ENCODE data around the gene TRIM41. TPM values are rescaled to one million over a fixed set of nuclear protein-coding genes. Genes with fewer than 3 reads are reported as not detected.
A peak's percentile ranks its signal among the peaks of the same experiment; 100 is the strongest.

The TRIM41 gene
- total and polyA plus RNA-seq, 2 of the 13 experiments (the other 11 are each of a cell fraction or from before 2014, with no cell fraction given), result 10.2 to 16.7 TPM

- TF ChIP-seq ZNF407 (CRISPR knock-in tag; IDR thresholded peaks at IDR 0.05; ENCODE audit: not compliant biosample characterization) (no peak), ZNF549 (CRISPR knock-in tag; IDR thresholded peaks at IDR 0.05) (no peak), ZNF703 (CRISPR knock-in tag; IDR thresholded peaks at IDR 0.05; ENCODE audit: borderline replicate concordance) (0 out of 2 replicates have a peak, but pooled peaks have one; percentile 48), POGZ (CRISPR knock-in tag; IDR thresholded peaks at IDR 0.05) (no peak), BATF2 (CRISPR knock-in tag; IDR thresholded peaks at IDR 0.05) (no peak), PHF20 (CRISPR knock-in tag; IDR thresholded peaks at IDR 0.05) (no peak), ZNF329 (CRISPR knock-in tag; IDR thresholded peaks at IDR 0.05; ENCODE audit: low read depth) (peak; percentile 54; the same call in 1 of the 2 replicates), UBTF (CRISPR knock-in tag; IDR thresholded peaks at IDR 0.05) (peak; percentile 29; the same call in 1 of the 2 replicates), ZNF543 (CRISPR knock-in tag; IDR thresholded peaks at IDR 0.05) (no peak), ZC3H4 (CRISPR knock-in tag; IDR thresholded peaks at IDR 0.05; ENCODE audit: borderline replicate concordance) (no peak), ZBTB38 (CRISPR knock-in tag; IDR thresholded peaks at IDR 0.05) (no peak), ZKSCAN8 (CRISPR knock-in tag; IDR thresholded peaks at IDR 0.05; ENCODE audit: borderline replicate concordance) (no peak), ZNF256 (CRISPR knock-in tag; conservative IDR thresholded peaks at IDR 0.05) (no peak)
- TF ChIP-seq, protein P1, sequence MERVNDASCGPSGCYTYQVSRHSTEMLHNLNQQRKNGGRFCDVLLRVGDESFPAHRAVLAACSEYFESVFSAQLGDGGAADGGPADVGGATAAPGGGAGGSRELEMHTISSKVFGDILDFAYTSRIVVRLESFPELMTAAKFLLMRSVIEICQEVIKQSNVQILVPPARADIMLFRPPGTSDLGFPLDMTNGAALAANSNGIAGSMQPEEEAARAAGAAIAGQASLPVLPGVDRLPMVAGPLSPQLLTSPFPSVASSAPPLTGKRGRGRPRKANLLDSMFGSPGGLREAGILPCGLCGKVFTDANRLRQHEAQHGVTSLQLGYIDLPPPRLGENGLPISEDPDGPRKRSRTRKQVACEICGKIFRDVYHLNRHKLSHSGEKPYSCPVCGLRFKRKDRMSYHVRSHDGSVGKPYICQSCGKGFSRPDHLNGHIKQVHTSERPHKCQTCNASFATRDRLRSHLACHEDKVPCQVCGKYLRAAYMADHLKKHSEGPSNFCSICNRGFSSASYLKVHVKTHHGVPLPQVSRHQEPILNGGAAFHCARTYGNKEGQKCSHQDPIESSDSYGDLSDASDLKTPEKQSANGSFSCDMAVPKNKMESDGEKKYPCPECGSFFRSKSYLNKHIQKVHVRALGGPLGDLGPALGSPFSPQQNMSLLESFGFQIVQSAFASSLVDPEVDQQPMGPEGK (CRISPR knock-in tag; IDR thresholded peaks at IDR 0.05), result 0 out of 2 replicates have a peak, but pooled peaks have one; percentile 9
These were observed 32.9 kb upstream of the TRIM41 start (continued) for GRCh38 chr5:181189962-181190710.
